Measurements from ENCODE around the gene ELMO1. TPM values are rescaled to one million over a fixed set of nuclear protein-coding genes. Genes with fewer than 3 reads are reported as not detected.

ELMO1 gene
- total RNA-seq, 1 experiment from 2014 or later, result 1.1 TPM

- ATAC-seq (no peak), DNase-seq (ENCODE audit: low read depth, low spot score) (no peak)
- H4K20me1 ChIP-seq (ENCODE audit: insufficient read depth), result no peaks in the 10 kb centered on the region
- intact Hi-C loops (cut with micrococcal nuclease), result no loop called here
- no peak for TF ChIP-seq EZH2phosphoT487 (IDR thresholded peaks at IDR 0.05; ENCODE audit: borderline replicate concordance)
- ChIA-PET RAD21 (ENCODE audit: low non-redundant PET in 1 of 2, low total read pairs in 2 of 2, uncharacterized antibody in 2 of 2, unreplicated experiment in 2 of 2) (no interaction called here), CTCF (interaction anchor here (0.6 kb wide), 1 partner anchor 124 kb away, joined by 3 read pairs; no protein-coding TSS in a partner anchor), POLR2A (no interaction called here)
- H3K4me1 ChIP-seq (ENCODE audit: control insufficient read depth in 1 of 2, insufficient read depth in 2 of 2, low read length in 2 of 2), result peaks cover 0 to 2% of the 10 kb centered on the region in 2 experiments; a peak in 1 of 4 replicates
- no peak overlapping the region for H3K27ac ChIP-seq (ENCODE audit: low read depth, low read length)
- no peaks in the 10 kb centered on the region for H3K79me2 ChIP-seq (ENCODE audit: insufficient read depth, low read length)
- H2AFZ ChIP-seq (ENCODE audit: low read depth, low read length, poor library complexity, severe bottlenecking), result no peak overlapping the region
- H3K4me3 ChIP-seq (replicated peaks in 1 of 2; ENCODE audit: low read depth in 1 of 2, low read length in 2 of 2), result no peak overlapping the region
- BruUV-seq (replicated peaks), result no TSS peak
- H3K9me3 ChIP-seq (ENCODE audit: control insufficient read depth in 1 of 2, insufficient read depth in 1 of 2, low read depth in 1 of 2, low read length in 2 of 2), result no peaks in the 10 kb centered on the region
- no peaks in the 10 kb centered on the region for H3K36me3 ChIP-seq (ENCODE audit: control insufficient read depth in 1 of 2, insufficient read depth in 2 of 2, low read length in 2 of 2)
- H3K4me2 ChIP-seq (ENCODE audit: low read length), result no peak overlapping the region
- H3K9me2 ChIP-seq (ENCODE audit: insufficient read depth), result no peaks in the 10 kb centered on the region
- H3K27me3 ChIP-seq (ENCODE audit: insufficient read depth, low read length), result no peaks in the 10 kb centered on the region
- no peak overlapping the region for H3K9ac ChIP-seq (ENCODE audit: low read length)
These were observed 332.5 kb downstream of the ELMO1 start for GRCh38 chr7:37116093-37116701.

DNA sequence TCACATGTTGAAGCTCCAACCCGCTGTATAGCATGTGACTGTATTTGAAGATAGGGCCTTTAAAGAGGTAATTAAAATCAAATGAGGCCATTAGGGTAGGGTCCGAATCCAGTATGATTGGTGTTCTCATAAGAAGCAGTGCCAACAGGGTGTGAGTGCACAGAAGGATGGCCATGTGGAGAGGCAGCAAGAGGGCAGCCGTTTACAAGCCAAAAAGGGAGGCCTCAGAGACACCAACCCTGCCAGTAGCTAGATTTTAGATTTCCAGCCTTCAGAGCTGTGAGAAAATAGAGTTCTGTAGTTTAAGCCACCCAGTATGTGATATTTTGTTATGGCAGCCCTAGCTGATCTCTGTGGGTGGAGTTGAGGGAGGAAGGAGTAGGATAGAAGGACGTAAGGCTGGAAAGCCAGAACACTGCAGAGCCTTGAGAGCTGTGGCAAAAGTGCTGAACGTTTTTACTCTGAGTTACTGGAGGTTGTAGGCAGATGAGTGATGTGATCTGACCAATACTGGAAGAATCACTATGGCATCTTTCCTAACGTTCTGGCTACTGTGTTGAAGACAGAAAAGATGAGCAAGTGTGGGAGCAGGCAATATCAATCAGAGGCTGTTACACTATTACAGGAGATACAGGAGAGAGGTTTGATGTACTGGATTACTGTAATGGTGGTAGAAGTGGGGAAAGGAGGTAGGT is 334.9 kb downstream of the ELMO1 start:
- DNase-seq (ENCODE audit: low read depth, low spot score) (no peak), ATAC-seq (no peak)
- RAD21 ChIA-PET (ENCODE audit: low non-redundant PET in 1 of 2, low total read pairs in 2 of 2, uncharacterized antibody in 2 of 2, unreplicated experiment in 2 of 2), result no interaction called here
- Histone ChIP-seq H3K27me3 (ENCODE audit: insufficient read depth, low read length) (no peaks in the 10 kb centered on the region), H3K79me2 (ENCODE audit: insufficient read depth, low read length) (no peaks in the 10 kb centered on the region), H3K27ac (ENCODE audit: low read depth, low read length) (no peak overlapping the region), H2AFZ (ENCODE audit: low read depth, low read length, poor library complexity, severe bottlenecking) (no peak overlapping the region), H3K9me3 (ENCODE audit: control insufficient read depth in 1 of 2, insufficient read depth in 1 of 2, low read depth in 1 of 2, low read length in 2 of 2) (no peaks in the 10 kb centered on the region), H3K4me1 (ENCODE audit: control insufficient read depth in 1 of 2, insufficient read depth in 2 of 2, low read length in 2 of 2) (peaks cover 0 to 13% of the 10 kb centered on the region in 2 experiments; a peak in 1 of 4 replicates), H3K9ac (ENCODE audit: low read length) (no peak overlapping the region), H3K36me3 (ENCODE audit: control insufficient read depth in 1 of 2, insufficient read depth in 2 of 2, low read length in 2 of 2) (no peaks in the 10 kb centered on the region), H3K4me3 (replicated peaks in 1 of 2; ENCODE audit: low read depth in 1 of 2, low read length in 2 of 2) (no peak overlapping the region), H3K9me2 (ENCODE audit: insufficient read depth) (no peaks in the 10 kb centered on the region), H4K20me1 (ENCODE audit: insufficient read depth) (no peaks in the 10 kb centered on the region), H3K4me2 (ENCODE audit: low read length) (no peak overlapping the region)
- CTCF ChIA-PET, result no interaction called here
- no TSS peak for BruUV-seq (replicated peaks)
- intact Hi-C loops (cut with micrococcal nuclease), result no loop called here
- TF ChIP-seq RAD21 (IDR thresholded peaks at IDR 0.05; ENCODE audit: low read depth) (no peak), TCF7L2 (IDR thresholded peaks at IDR 0.05; ENCODE audit: borderline replicate concordance, extremely low read depth, insufficient read depth, insufficient read length) (no peak), FOSL1 (IDR thresholded peaks at IDR 0.05; ENCODE audit: low read depth) (no peak), MAX (IDR thresholded peaks at IDR 0.05) (no peak), CBX3 (IDR thresholded peaks at IDR 0.05; ENCODE audit: low read depth) (no peak), YY1 (IDR thresholded peaks at IDR 0.05; ENCODE audit: extremely low read depth, insufficient replicate concordance, low read depth, low read length) (no peak), SP1 (IDR thresholded peaks at IDR 0.05; ENCODE audit: low read depth) (no peak), POLR2AphosphoS5 (IDR thresholded peaks at IDR 0.05; ENCODE audit: low read depth, low read length) (no peak)
- POLR2A ChIA-PET, result no interaction called here
